Tibial nerve (tissue), 3 donors: ENCODE data around the gene HDGFL3.

Source experiments
- CTCF ChIP-seq, 5 experiments: fragments of 200-600 bp in 3 of 5; fragments of 450-650 bp in 2 of 5; sonication (generic) in 3 of 5; IDR thresholded peaks; one replicate each; pipeline ENCODE4 v1.5.1; 2016 to 2019; ENCODE audit warnings: antibody characterized with exemption in 5 of 5, mild to moderate bottlenecking in 3 of 5, moderate library complexity in 2 of 5
- POLR2A ChIP-seq, 2 donors: fragments of 450-650 bp; IDR thresholded peaks; one replicate each; pipeline ENCODE4 v1.6.1; 2017; ENCODE audit warnings: antibody characterized with exemption in 2 of 2, mild to moderate bottlenecking in 2 of 2, moderate library complexity in 2 of 2

GRCh38 chr15:83094583-83094982 lies 113.0 kb downstream of the HDGFL3 start:
- TF ChIP-seq CTCF (IDR thresholded peaks at IDR 0.05) (no peak), POLR2A (IDR thresholded peaks at IDR 0.05) (no peak)
